GM12891 (cell line): ENCODE results near the gene ZC3H6.

Experiments used
- PAX5 ChIP-seq: IDR thresholded peaks from 2 replicates; pipeline ENCODE4 v1.6.1; 2011; ENCODE audit warnings: low read length, moderate library complexity, mild to moderate bottlenecking; ENCODE audit not compliant: insufficient read depth, severe bottlenecking
- POLR2A ChIP-seq: IDR thresholded peaks from 2 replicates; pipeline ENCODE4 v1.6.1; 2011; ENCODE audit warnings: low read depth, low read length, control low read depth
- POLR2AphosphoS5 ChIP-seq: IDR thresholded peaks from 2 replicates; pipeline ENCODE4 v1.6.1; 2011; ENCODE audit warnings: low read depth, low read length, control low read depth
- POU2F2 ChIP-seq: IDR thresholded peaks from 2 replicates; pipeline ENCODE4 v1.6.1; 2011; ENCODE audit warnings: low read depth, mild to moderate bottlenecking, control low read depth, low read length, moderate library complexity

DNA sequence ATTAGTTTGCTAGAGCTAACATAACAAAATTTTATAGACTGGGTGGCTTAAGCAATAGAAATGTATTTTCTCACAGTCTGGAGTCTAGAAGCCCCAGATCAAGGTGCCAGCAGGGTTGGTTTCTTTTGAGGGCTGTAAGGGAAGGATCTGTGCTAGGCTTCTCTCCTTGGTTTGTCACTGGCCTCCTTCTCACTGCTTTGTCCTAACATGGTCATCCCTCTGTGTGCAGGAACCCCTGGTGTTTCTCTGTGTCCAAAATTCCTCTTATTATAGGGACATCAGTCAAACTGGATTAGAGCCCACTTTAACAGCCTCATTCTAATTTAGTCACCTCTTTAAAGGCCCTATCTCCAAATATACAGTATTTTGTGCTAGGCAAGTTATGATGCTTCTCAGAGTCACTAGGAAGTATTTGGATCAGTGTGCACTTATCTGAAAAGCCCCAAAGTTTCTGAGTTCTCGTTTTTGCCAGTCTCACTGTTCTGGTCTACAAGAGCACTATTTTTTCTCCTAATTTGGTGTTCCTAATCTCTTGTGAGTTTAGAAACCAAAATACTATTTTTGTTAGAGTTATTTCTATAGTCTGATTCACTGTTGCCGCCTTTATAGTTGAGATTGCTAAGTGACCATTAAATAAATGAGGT is 29.0 kb downstream of the ZC3H6 start:
- TF ChIP-seq POLR2AphosphoS5 (no peak), POLR2A (no peak), POU2F2 (no peak), PAX5 (no peak)
